Nucleus accumbens (tissue), 56 donors: Measurements from ENCODE around the gene ACD.
"Not testable (repeated sequence)": the region's sequence is repeated elsewhere in the genome, so short reads cannot be mapped to it uniquely, and the experiment has no call there.

Experiments used
- DNase-seq, 56 donors: peaks; one replicate each; lab custom pipeline; 2025; lab: John Stamatoyannopoulos, UW

The ACD gene

GRCh38 chr16:67659675-67660563 is at the start of gene ACD:
TSS of gene ACD (minus strand) at chr16:67660260. CDS start at chr16:67660220, 40 bp downstream.
- DNase-seq, result peak in 55 of 56 donors; percentile 49 to 96 (median 86)

- no peak for DNase-seq
Measured at GRCh38 chr16:67709050-67709449, 49.0 kb upstream of the ACD start.

DNA sequence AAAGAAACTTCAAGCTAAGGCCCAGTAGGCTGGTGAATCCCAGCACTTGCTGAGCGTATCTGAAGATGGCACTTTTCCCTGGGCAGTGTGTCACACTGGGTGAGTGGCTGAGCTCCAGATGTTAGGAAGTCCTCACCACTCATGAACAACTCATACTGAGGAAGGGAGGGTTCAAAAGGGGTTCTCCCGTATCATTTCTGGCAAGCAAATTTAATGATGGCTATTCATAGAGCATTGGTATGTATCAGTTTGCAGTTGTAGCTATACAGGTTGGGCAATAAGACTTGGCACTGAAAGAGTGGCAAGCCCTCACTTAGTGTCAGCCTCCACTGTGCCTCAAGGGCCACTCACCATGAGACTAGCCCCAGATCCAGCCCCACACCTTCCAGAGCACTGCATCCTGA is 48.3 kb upstream of the ACD start:
- DNase-seq, result no peak

DNA sequence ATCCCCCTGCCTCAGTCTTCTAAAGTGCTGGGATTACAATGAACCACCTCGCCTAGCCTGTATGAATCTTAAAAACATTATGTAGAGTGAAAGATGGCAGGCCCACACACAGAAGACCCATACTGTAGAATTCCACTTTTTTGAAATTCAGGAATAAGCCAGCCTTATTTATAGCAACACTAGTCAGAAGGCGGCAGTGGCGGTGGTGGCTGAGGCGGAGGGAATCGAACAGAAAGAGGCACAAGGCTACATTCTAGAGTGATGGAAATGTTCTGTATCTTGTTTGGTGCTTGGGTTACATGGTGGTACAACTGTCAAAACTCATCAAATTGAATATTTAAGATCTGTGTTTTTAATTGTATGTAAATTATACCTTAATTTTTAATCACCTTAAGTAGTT is 47.7 kb upstream of the ACD start:
- peak in 1 of 56 donors; percentile 4 for DNase-seq

DNA sequence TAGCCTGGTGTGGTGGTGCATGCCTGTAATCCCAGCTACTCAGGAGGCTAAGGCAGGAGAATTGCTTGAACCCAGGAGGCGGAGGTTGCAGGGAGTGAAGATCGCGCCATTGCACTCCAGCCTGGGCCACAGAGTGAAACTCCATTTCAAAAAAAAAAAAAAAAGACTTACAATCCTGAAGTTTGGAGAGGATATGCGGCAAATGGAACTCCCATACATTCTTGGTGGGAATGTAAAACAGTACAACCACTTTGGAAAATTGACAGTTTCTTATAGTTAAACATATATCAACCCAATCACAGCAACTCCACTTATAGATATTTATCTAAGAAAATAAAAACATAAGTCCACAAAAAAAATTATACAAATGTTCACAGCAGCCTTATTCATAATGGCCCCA is 47.1 kb upstream of the ACD start:
- no peak for DNase-seq

GRCh38 chr16:67704110-67704509 is 44.0 kb upstream of the ACD start:
- DNase-seq, result no peak

DNA sequence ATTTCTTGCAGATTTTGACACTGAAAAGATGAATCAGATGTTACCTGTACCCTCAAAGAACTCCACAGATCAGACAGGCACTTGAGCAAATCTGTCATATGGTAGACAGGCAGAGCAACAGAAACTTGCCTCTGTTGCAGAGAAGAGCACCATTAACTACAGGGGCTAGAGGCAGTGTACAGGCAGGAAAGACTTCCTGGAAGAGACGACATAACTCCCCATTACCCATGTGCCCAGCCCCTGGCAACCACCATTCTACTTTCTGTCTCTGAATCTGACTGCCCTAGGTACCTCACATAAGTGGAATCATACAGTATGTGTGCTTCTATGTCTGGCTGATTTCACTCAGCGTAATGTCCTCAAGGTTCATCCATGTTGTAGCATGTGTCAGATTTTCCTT is 43.6 kb upstream of the ACD start:
- DNase-seq, result no peak

- no peak for DNase-seq
Measured at GRCh38 chr16:67702130-67702529, 42.1 kb upstream of the ACD start.

DNA sequence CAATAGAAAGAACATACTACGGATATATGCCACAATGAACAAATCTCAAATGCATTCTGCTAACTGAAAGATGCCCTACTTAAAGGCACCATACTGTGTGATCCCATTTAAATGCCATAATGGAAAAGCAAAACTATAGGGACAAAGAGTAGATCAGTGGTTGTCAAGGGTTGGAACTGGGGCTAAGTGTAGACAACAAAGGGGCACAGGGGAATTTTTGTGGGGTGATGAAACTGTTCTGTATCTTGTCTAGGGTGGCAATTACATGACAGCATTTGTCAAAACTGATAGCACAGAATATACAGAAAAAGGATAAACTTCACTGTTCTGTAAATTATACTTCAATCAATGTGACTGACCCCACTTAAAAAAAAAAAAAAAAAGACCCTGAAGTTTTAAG is 41.4 kb upstream of the ACD start:
- DNase-seq, result no peak

GRCh38 chr16:67699265-67699664 is 39.2 kb upstream of the ACD start:
- DNase-seq, result no peak

- no peak for DNase-seq
Measured at GRCh38 chr16:67697422-67698185, 37.5 kb upstream of the ACD start.

- no peak for DNase-seq
Measured at GRCh38 chr16:67694611-67695010, 34.6 kb upstream of the ACD start.

GRCh38 chr16:67693517-67694285 is 33.6 kb upstream of the ACD start:
- not testable (repeated sequence) for DNase-seq

- DNase-seq, result no peak
Measured at GRCh38 chr16:67685388-67686112, 25.5 kb upstream of the ACD start.

- DNase-seq, result no peak
Measured at GRCh38 chr16:67683767-67684166, 23.7 kb upstream of the ACD start.

GRCh38 chr16:67679935-67680897 is 20.2 kb upstream of the ACD start:
- no peak for DNase-seq

DNA sequence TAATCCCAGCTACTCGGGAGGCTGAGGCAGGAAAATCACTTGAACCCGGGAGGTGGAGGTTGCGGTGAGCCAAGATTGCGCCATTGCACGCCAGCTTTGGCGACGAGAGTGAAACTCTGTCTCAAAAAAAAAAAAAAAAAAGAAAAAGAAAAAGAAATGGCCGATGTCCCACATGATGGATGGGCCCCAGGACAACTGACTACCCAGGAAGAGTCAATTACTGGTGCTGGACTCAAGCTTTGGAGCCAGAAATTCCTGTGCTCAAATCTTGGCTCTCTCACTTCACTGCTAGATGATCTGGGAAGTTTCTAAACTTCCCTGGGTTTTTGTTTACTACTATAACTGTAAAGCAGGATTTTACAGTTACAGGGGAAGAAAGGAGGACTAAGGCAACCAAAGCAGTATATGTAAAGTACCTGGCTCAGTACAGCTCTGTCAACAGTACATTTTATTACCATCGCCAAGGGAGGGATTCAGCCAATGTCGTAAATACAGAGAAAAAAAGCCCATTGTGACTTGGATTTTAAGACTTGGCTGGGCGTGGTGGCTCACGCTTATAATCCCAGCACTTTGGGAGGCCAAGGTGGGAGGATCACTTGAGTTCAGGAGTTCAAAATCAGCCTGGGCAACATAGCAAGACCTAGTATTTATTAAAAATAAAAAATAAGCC is 18.4 kb upstream of the ACD start:
- no peak for DNase-seq

DNA sequence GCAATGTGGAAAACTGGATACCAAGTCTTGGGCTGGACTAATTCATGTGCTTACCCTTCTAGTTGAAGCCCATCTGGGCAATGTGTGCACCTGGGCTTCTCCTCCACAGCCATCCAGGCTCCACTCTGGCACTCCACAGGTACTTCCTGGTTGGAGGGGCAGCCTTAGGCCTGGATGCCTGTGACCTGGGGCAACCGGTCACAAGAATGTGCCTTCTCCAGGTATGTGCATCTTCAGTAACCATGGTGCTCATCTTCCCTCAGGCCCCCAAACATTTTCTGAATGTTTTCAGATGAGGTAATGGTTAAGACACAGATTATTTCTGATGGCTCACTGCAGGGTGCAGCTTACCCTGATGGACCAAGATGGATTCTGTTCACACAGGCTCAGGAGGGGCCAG is 17.7 kb upstream of the ACD start:
- no peak for DNase-seq

- no peak for DNase-seq
Measured at GRCh38 chr16:67676939-67677338, 16.9 kb upstream of the ACD start.
